Activated naive CD4-positive, alpha-beta T cell treated with anti-CD3 and anti-CD28 coated beads, Interleukin-2, amount 50 U/mL, for 72 hours (primary cell): ENCODE measurements around the gene CXCL17. TPM values are rescaled to one million over a fixed set of nuclear protein-coding genes. Genes with fewer than 3 reads are reported as not detected.
A peak's percentile ranks its signal among the peaks of the same experiment; 100 is the strongest.
"Not testable (repeated sequence)": the region's sequence is repeated elsewhere in the genome, so short reads cannot be mapped to it uniquely, and the experiment has no call there.

ENCODE experiments used
- ATAC-seq, 2 donors: fragments of 150-1000 bp; cut with Tn5 transposase; 2 replicates each; pipeline ENCODE4 v1.10.0; 2021; ENCODE audit warnings: mild to moderate bottlenecking in 2 of 2, moderate library complexity in 2 of 2
- DNase-seq, 2 donors: peaks; one replicate each; pipeline ENCODE4 v3.0.0; 2021 to 2022; ENCODE audit warnings: low spot score in 2 of 2
- H3K27ac Mint-ChIP-seq, 2 donors: one replicate each; pipeline ENCODE4 v1.8.0; 2022; ENCODE audit warnings: mild to moderate bottlenecking in 2 of 2, mixed read lengths in 2 of 2
- H3K36me3 Mint-ChIP-seq, 2 donors: one replicate each; pipeline ENCODE4 v1.8.0; 2022; ENCODE audit warnings: mixed read lengths in 2 of 2
- H3K9me3 Mint-ChIP-seq, 2 donors: one replicate each; pipeline ENCODE4 v1.8.0; 2022; ENCODE audit warnings: mixed read lengths in 2 of 2
- total RNA-seq, 2 donors: library from RNA; stranded (reverse); gene quantifications; one replicate each; pipeline ENCODE4 v1.2.3, GENCODE V29; 2022

Gene CXCL17
- total RNA-seq, 2 donors from 2014 or later: not detected

- ATAC-seq (peak; percentile 63 to 93), DNase-seq (no peak)
- no peaks in the 10 kb centered on the region for H3K9me3 Mint-ChIP-seq
- H3K27ac Mint-ChIP-seq: peak overlapping the region in 1 of 2 donors; percentile 58
- no peaks in the 10 kb centered on the region for H3K36me3 Mint-ChIP-seq
Observed at GRCh38 chr19:42469311-42470235, 26.8 kb upstream of the CXCL17 start.

- H3K9me3 Mint-ChIP-seq: no peaks in the 10 kb centered on the region
- H3K36me3 Mint-ChIP-seq: no peaks in the 10 kb centered on the region
- no peak for DNase-seq
- no peak for ATAC-seq
- H3K27ac Mint-ChIP-seq: peak overlapping the region in 1 of 2 donors; percentile 15
Observed at GRCh38 chr19:42468273-42468796, 25.6 kb upstream of the CXCL17 start.

- Mint-ChIP-seq H3K36me3 (no peaks in the 10 kb centered on the region), H3K27ac (no peak overlapping the region), H3K9me3 (no peaks in the 10 kb centered on the region)
- DNase-seq (no peak), ATAC-seq (no peak)
Observed at GRCh38 chr19:42467183-42467760, 24.5 kb upstream of the CXCL17 start.

GRCh38 chr19:42466521-42467182 is 23.9 kb upstream of the CXCL17 start:
- ATAC-seq: no peak
- DNase-seq: no peak
- H3K9me3 Mint-ChIP-seq: no peaks in the 10 kb centered on the region
- no peaks in the 10 kb centered on the region for H3K36me3 Mint-ChIP-seq
- H3K27ac Mint-ChIP-seq: peak overlapping the region in 1 of 2 donors; percentile 9

GRCh38 chr19:42465827-42466280 is 23.1 kb upstream of the CXCL17 start:
- ATAC-seq: no peak
- Mint-ChIP-seq H3K27ac (no peak overlapping the region), H3K9me3 (no peaks in the 10 kb centered on the region), H3K36me3 (no peaks in the 10 kb centered on the region)
- no peak for DNase-seq

- Mint-ChIP-seq H3K36me3 (no peaks in the 10 kb centered on the region), H3K27ac (no peak overlapping the region), H3K9me3 (no peaks in the 10 kb centered on the region)
- ATAC-seq: no peak
- DNase-seq: no peak
Observed at GRCh38 chr19:42461700-42462324, 19.1 kb upstream of the CXCL17 start.

- ATAC-seq, DNase-seq, H3K27ac Mint-ChIP-seq, H3K36me3 Mint-ChIP-seq, H3K9me3 Mint-ChIP-seq: not testable (repeated sequence)
Observed at GRCh38 chr19:42461231-42461630, 18.5 kb upstream of the CXCL17 start.

GRCh38 chr19:42459926-42460325 is 17.2 kb upstream of the CXCL17 start:
- no peaks in the 10 kb centered on the region for H3K9me3 Mint-ChIP-seq
- no peak for ATAC-seq
- no peak for DNase-seq
- H3K27ac Mint-ChIP-seq: peak overlapping the region in 1 of 2 donors; percentile 12
- no peaks in the 10 kb centered on the region for H3K36me3 Mint-ChIP-seq

GRCh38 chr19:42455621-42456081 is 12.9 kb upstream of the CXCL17 start:
- Mint-ChIP-seq H3K27ac (no peak overlapping the region), H3K9me3 (no peaks in the 10 kb centered on the region), H3K36me3 (no peaks in the 10 kb centered on the region)
- DNase-seq: no peak
- ATAC-seq: peak in 1 of 2 donors; percentile 84

GRCh38 chr19:42455086-42455485 is 12.3 kb upstream of the CXCL17 start:
- Mint-ChIP-seq H3K9me3 (no peaks in the 10 kb centered on the region), H3K36me3 (no peaks in the 10 kb centered on the region), H3K27ac (no peak overlapping the region)
- DNase-seq (no peak), ATAC-seq (no peak)

GRCh38 chr19:42452590-42452989 is 9.8 kb upstream of the CXCL17 start:
- no peaks in the 10 kb centered on the region for H3K36me3 Mint-ChIP-seq
- ATAC-seq (no peak), DNase-seq (no peak)
- no peak overlapping the region for H3K27ac Mint-ChIP-seq
- H3K9me3 Mint-ChIP-seq: no peaks in the 10 kb centered on the region

GRCh38 chr19:42450314-42450934 is 7.7 kb upstream of the CXCL17 start:
- no peaks in the 10 kb centered on the region for H3K36me3 Mint-ChIP-seq
- H3K27ac Mint-ChIP-seq: no peak overlapping the region
- ATAC-seq (peak; percentile 97 to 98), DNase-seq (peak; percentile 71 to 77)
- H3K9me3 Mint-ChIP-seq: no peaks in the 10 kb centered on the region

GRCh38 chr19:42448306-42448705 is 5.6 kb upstream of the CXCL17 start:
- not testable (repeated sequence) for H3K27ac Mint-ChIP-seq, H3K36me3 Mint-ChIP-seq, DNase-seq, ATAC-seq, H3K9me3 Mint-ChIP-seq

GRCh38 chr19:42445948-42446347 is 3.2 kb upstream of the CXCL17 start:
- no peak overlapping the region for H3K27ac Mint-ChIP-seq
- ATAC-seq: no peak
- no peaks in the 10 kb centered on the region for H3K36me3 Mint-ChIP-seq
- no peak for DNase-seq
- H3K9me3 Mint-ChIP-seq: no peaks in the 10 kb centered on the region

GRCh38 chr19:42443944-42444398 is 1.2 kb upstream of the CXCL17 start:
- peak overlapping the region; percentile 7 to 31 for H3K27ac Mint-ChIP-seq
- no peaks in the 10 kb centered on the region for H3K36me3 Mint-ChIP-seq
- ATAC-seq (no peak), DNase-seq (no peak)
- no peaks in the 10 kb centered on the region for H3K9me3 Mint-ChIP-seq

- H3K9me3 Mint-ChIP-seq: no peaks in the 10 kb centered on the region
- peak overlapping the region in 1 of 2 donors; percentile 35 for H3K27ac Mint-ChIP-seq
- no peaks in the 10 kb centered on the region for H3K36me3 Mint-ChIP-seq
- ATAC-seq (peak; percentile 14 to 44), DNase-seq (no peak)
Observed at GRCh38 chr19:42441049-42441445, 1.7 kb downstream of the CXCL17 start.
